Prostate gland (tissue), 2 donors: ENCODE results near the gene EFCAB5. TPM values are rescaled to one million over a fixed set of nuclear protein-coding genes. Genes with fewer than 3 reads are reported as not detected.
"Not testable (repeated sequence)": the region's sequence is repeated elsewhere in the genome, so short reads cannot be mapped to it uniquely, and the experiment has no call there.

Experiments used
- DNase-seq: peaks from one replicate; pipeline ENCODE4 v3.0.0-alpha.2; 2019; ENCODE audit warnings: low spot score
- H3K27ac ChIP-seq, 2 donors: fragments of 200-600 bp; sonication (generic); 2 replicates each; pipeline ENCODE4 v1.5.1; 2017 to 2019
- H3K27me3 ChIP-seq: fragments of 200-600 bp; sonication (generic); replicated peaks from 2 replicates; pipeline ENCODE4 v1.5.1; 2019; ENCODE audit not compliant: insufficient read depth
- H3K36me3 ChIP-seq, 2 donors: fragments of 200-600 bp; sonication (generic); 1 replicate in 1 of 2; 2 replicates in 1 of 2; pipeline versions ENCODE4 v1.5.1 to v1.8.1; 2017 to 2019
- H3K4me1 ChIP-seq: fragments of 200-600 bp; sonication (generic); replicated peaks from 2 replicates; pipeline ENCODE4 v1.5.1; 2019
- H3K4me3 ChIP-seq, 2 donors: fragments of 200-600 bp; sonication (generic); 2 replicates each; pipeline ENCODE4 v1.5.1; 2017 to 2019
- H3K9me3 ChIP-seq: fragments of 200-600 bp; sonication (generic); 2 replicates; pipeline ENCODE4 v1.5.1; 2017
- CTCF ChIP-seq, 4 experiments: fragments of 200-600 bp in 2 of 4; fragments of 450-650 bp in 2 of 4; sonication (generic) in 2 of 4; IDR thresholded peaks; 1 replicate in 3 of 4; 2 replicates in 1 of 4; pipeline ENCODE4 v1.5.1; 2016 to 2019; ENCODE audit warnings: antibody characterized with exemption in 4 of 4, mild to moderate bottlenecking in 2 of 4, moderate library complexity in 2 of 4
- POLR2A ChIP-seq: fragments of 450-650 bp; IDR thresholded peaks from one replicate; pipeline ENCODE4 v1.6.1; 2016; ENCODE audit warnings: antibody characterized with exemption, mild to moderate bottlenecking
- POLR2AphosphoS5 ChIP-seq: sonication (generic); formaldehyde crosslinking; IDR thresholded peaks from one replicate; pipeline ENCODE4 v1.6.1; 2017; ENCODE audit warnings: antibody characterized with exemption
- WGBS: methylation state at CpG from one replicate; pipeline ENCODE4 v1.1.5; 2018; 5-methylcytosine and 5-hydroxymethylcytosine counted together
- intact Hi-C: fragments of 100-400 bp; cut with DNase I; formaldehyde crosslinking; loops from one replicate; pipeline ENCODE4 v1.14.2; 2022
- total RNA-seq, 2 donors: library from RNA; depleted of rRNA; stranded (reverse); fragments of >200 nt; gene quantifications; one replicate each; pipeline ENCODE4 v1.1.0, GENCODE V29; 2016

EFCAB5 gene
- total RNA-seq, 2 donors from 2014 or later: 0.57 TPM; not detected in 1

GRCh38 chr17:30027676-30028075 is 86.2 kb downstream of the EFCAB5 start:
- 76% methylated on average over 4 of the region's 4 CpGs for WGBS
- intact Hi-C loops: no loop called here
- no peaks in the 10 kb centered on the region for H3K36me3 ChIP-seq

GRCh38 chr17:30031214-30031869 is 89.9 kb downstream of the EFCAB5 start:
- DNase-seq: no peak
- H3K4me3 ChIP-seq: no peak overlapping the region
- no peaks in the 10 kb centered on the region for H3K4me1 ChIP-seq
- intact Hi-C loops: no loop called here
- H3K27ac ChIP-seq: no peak overlapping the region
- H3K9me3 ChIP-seq: no peaks in the 10 kb centered on the region
- H3K27me3 ChIP-seq: no peaks in the 10 kb centered on the region
- 94% methylated on average over 4 of the region's 4 CpGs for WGBS
- TF ChIP-seq CTCF (IDR thresholded peaks at IDR 0.05) (no peak), POLR2AphosphoS5 (no peak), POLR2A (no peak)
- H3K36me3 ChIP-seq: no peaks in the 10 kb centered on the region

More at GRCh38 chr17:30027676-30028075, 86.2 kb downstream of the EFCAB5 start:
- no peaks in the 10 kb centered on the region for H3K4me1 ChIP-seq
- no peak overlapping the region for H3K27ac ChIP-seq
- H3K9me3 ChIP-seq: no peaks in the 10 kb centered on the region
- no peaks in the 10 kb centered on the region for H3K27me3 ChIP-seq
- DNase-seq: no peak
- TF ChIP-seq POLR2A (no peak), POLR2AphosphoS5 (no peak), CTCF (IDR thresholded peaks at IDR 0.05) (no peak)
- no peak overlapping the region for H3K4me3 ChIP-seq

GRCh38 chr17:30035369-30035768 is 93.9 kb downstream of the EFCAB5 start:
- 58% methylated on average over 2 of the region's 2 CpGs for WGBS
- no peak overlapping the region for H3K4me3 ChIP-seq
- H3K9me3 ChIP-seq: no peaks in the 10 kb centered on the region
- H3K27me3 ChIP-seq: no peaks in the 10 kb centered on the region
- intact Hi-C loops: no loop called here
- TF ChIP-seq POLR2AphosphoS5 (no peak), POLR2A (no peak), CTCF (IDR thresholded peaks at IDR 0.05) (no peak)
- H3K4me1 ChIP-seq: no peaks in the 10 kb centered on the region
- H3K36me3 ChIP-seq: no peaks in the 10 kb centered on the region
- no peak for DNase-seq
- H3K27ac ChIP-seq: no peak overlapping the region

- H3K36me3 ChIP-seq, H3K9me3 ChIP-seq, H3K27me3 ChIP-seq, H3K27ac ChIP-seq, H3K4me1 ChIP-seq, intact Hi-C loops, H3K4me3 ChIP-seq, DNase-seq: not testable (repeated sequence)
- WGBS: 69% methylated on average over 5 of the region's 5 CpGs
These were observed 99.5 kb downstream of the EFCAB5 start for GRCh38 chr17:30040719-30041518.

- no peak for TF ChIP-seq CTCF (IDR thresholded peaks at IDR 0.05)
- TF ChIP-seq POLR2A: no peak
- TF ChIP-seq POLR2AphosphoS5: no peak
- Histone ChIP-seq H3K27ac (no peak overlapping the region), H3K4me1 (no peaks in the 10 kb centered on the region), H3K9me3 (no peaks in the 10 kb centered on the region), H3K27me3 (no peaks in the 10 kb centered on the region), H3K36me3 (no peaks in the 10 kb centered on the region), H3K4me3 (no peak overlapping the region)
- no peak for DNase-seq
- intact Hi-C loops: no loop called here
These were observed 100.1 kb downstream of the EFCAB5 start for GRCh38 chr17:30041551-30041950.
